ENCODE measurements around the gene WDR83.

- no peak for TF ChIP-seq TAF1 (IDR thresholded peaks at IDR 0.05; ENCODE audit: borderline replicate concordance, insufficient read depth, low read length)
- TF ChIP-seq POLR2AphosphoS5 (IDR thresholded peaks at IDR 0.05; ENCODE audit: low read depth, low read length): no peak
- TF ChIP-seq, protein P1, sequence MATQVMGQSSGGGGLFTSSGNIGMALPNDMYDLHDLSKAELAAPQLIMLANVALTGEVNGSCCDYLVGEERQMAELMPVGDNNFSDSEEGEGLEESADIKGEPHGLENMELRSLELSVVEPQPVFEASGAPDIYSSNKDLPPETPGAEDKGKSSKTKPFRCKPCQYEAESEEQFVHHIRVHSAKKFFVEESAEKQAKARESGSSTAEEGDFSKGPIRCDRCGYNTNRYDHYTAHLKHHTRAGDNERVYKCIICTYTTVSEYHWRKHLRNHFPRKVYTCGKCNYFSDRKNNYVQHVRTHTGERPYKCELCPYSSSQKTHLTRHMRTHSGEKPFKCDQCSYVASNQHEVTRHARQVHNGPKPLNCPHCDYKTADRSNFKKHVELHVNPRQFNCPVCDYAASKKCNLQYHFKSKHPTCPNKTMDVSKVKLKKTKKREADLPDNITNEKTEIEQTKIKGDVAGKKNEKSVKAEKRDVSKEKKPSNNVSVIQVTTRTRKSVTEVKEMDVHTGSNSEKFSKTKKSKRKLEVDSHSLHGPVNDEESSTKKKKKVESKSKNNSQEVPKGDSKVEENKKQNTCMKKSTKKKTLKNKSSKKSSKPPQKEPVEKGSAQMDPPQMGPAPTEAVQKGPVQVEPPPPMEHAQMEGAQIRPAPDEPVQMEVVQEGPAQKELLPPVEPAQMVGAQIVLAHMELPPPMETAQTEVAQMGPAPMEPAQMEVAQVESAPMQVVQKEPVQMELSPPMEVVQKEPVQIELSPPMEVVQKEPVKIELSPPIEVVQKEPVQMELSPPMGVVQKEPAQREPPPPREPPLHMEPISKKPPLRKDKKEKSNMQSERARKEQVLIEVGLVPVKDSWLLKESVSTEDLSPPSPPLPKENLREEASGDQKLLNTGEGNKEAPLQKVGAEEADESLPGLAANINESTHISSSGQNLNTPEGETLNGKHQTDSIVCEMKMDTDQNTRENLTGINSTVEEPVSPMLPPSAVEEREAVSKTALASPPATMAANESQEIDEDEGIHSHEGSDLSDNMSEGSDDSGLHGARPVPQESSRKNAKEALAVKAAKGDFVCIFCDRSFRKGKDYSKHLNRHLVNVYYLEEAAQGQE (IDR thresholded peaks at IDR 0.05; ENCODE audit: insufficient read depth in 1 of 2, low read depth in 2 of 2, low read length in 2 of 2): no peak
- TF ChIP-seq SIN3A (IDR thresholded peaks at IDR 0.05; ENCODE audit: borderline replicate concordance, insufficient read depth, low read length): no peak
- no peak for TF ChIP-seq FOXP2 (optimal IDR thresholded peaks at IDR 0.05; ENCODE audit: borderline replicate concordance, extremely low read depth, extremely low read length, insufficient read depth)
These were observed 53.7 kb downstream of the WDR83 start for GRCh38 chr19:12720296-12720695.
